Measurements from ENCODE around the gene TIPIN.
"Not testable (repeated sequence)": the region's sequence is repeated elsewhere in the genome, so short reads cannot be mapped to it uniquely, and the experiment has no call there.

TIPIN gene

DNA sequence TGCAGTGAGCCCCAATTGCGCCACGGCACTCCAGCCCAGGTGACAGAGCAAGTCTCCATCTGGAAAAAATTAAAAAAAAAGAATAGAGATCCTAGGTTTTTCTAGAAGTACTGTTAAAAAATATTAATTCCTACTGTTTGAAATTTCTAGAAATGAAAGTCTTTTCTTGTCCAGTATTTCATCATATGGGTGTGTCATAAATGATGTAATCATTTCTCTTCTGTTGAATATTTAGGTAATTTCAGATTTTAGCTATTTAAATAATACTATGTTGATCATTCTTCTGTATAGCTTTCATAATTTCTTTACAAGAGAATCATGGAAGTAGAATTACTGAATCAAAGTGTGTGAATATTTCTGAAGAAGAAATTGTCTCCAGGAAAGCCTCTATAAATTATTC is 24.9 kb upstream of the TIPIN start:
- DNase-seq, result not testable (repeated sequence)

DNA sequence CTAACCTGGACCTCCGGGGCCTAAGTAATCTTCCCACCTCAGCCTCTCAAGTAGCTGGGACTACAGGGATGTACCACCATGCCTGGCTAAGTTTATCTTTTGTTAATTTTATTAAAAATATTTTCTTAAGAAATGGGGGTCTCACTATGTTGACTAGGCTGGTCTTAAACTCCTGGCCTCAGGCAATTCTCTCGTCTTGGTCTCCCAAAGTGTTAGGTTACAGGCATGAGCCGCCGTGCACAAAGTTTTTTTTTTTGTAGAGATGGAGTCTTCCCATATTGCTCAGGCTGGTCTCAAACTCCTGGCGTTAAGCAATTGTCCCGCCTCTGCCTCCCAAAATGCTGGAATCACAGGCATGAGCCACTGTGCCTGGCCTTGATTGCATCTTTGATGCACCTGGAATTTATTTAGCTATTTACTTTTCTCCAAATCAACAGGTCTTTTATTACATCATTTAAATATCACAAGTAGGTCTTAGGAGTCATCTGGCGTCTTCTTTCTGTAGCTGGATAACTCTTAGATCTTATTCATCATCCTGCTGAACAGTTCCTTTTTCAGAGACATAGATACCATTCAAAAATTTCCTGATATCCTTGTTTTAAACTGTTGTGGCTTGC is 22.4 kb upstream of the TIPIN start:
- DNase-seq, result no peak

DNA sequence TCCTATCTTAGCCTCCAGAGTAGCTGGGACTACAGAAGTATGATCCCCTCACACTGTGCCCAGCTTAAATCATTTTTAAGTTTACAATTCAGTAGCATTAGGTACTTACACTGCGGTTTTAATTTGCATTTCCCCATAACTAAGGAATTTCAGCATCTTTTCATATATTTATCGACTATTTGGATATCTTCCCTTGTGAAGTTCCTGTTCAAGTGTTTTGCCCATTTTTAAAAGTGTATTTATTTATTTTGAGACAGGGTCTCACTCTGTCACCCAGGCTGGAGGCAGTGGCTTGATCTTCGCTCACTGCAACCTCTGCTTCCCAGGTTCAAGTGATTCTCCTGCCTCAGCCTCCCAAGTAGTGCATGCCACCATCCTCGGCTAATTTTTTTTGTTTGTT is 17.7 kb upstream of the TIPIN start:
- DNase-seq, result no peak

DNA sequence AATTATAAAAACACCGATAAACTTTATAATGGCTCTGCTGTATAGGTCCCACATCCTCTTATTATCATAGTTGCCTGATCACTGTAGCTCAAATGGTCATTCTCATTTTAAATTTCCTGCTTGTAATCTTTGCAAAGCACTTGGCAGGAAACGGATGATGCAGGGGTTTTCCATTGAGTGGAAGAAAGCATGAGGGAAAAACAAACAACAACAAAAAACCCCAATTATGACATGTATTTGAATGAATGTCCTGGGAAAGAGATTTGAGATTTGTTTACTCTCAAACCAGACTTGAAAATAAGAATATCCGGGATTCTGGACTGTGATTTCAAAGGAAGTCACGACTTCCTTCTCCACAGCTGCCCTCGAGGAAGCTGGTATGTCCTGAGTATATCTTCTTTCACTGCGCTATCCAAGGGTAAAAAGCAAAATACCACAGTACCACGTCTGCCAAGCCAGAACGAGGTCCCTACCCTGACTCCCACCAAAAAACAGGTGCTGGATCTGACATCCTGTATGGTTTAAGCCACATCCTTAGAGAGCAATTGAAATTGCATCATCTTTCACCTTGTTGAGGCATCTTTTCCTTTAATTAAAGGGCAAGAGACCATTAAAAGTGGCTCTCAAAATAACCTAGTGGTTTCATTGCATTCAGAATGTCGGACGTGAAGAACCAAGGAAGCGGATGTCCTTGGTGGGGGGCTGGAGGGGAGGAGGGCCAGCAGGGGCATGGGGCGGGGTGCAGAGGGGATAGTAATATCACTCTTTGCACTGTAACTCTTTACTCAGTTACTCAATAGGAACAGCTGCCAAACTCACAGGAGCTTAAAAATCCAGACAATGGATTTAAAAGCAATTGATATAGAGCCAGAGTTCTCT is 13.5 kb upstream of the TIPIN start:
- DNase-seq, result no peak

DNA sequence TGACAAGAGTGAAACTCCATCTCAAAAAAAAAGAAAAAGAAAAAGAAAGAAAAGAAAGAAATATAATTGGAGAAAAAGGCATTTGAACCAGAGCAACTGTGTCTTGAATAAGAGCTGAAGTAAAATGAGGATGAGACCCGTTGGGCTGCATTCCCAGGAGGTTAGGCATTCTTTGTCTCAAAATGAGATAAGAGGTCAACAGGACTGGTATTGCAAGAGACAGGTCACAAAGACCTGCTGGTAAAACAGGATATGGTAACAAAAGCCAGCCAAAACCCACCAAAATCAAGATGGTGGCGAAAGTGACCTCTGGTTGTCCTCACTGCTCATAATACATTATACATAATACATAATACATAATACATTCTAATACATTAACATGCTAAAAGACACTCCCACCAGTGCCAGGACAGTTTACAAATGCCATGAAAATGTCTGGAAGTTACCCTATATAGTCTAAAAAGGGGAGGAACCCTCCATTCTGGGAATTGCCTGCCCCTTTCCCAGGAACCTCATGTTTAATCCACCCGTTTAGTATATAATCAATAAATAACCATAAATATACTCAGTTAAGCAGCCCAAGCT is 8.6 kb upstream of the TIPIN start:
- DNase-seq, result no peak

DNA sequence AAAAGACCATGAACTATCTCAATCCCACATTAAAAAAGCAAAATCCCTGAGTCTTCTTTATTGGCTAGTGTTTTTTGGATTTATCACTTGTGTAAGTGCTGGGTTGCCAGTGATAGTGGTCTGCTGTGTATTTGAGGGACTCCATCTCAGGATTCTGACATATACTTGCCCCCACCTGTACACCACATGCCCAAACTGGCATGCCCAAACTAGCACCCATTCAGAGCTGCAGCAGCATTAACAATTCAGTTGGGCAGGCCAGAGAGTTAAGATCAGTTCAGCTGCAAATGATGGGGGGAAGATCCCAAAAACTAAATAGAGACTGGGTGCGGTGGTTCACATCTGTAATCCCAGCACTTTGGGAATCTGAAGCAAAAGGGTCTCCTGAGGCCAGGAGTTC is 6.3 kb upstream of the TIPIN start:
- DNase-seq, result no peak

DNA sequence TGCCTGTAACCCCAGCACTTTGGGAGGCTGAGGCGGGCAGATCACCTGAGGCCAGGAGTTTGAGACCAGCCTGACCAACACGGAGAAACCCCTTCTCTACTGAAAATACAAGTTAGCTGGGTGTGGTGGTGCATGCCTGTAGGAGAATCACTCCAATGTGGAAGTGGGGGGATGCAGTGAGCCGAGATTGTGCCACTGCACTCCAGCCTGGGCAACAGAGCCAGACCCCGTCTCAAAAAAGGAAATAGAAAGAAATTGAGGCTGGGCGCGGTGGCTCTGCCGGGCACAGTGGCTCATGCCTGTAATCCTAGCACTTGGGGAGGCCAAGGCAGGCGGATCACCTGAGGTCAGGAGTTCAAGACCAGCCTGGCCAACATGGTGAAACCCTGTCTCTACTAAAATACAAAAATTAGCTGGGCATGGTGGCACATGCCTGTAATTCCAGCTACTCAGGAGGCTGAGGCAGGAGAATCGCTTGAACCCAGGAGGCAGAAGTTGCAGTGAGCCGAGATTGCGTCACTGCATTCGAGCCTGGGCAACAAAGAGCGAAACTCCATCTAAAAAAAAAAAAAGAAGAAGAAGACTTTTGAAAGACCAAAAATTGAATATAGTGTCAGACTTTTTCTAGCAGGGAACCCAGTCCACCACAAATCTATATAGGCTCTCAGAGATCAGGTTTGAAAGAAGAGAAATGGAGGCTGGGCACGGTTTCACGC is 5.4 kb upstream of the TIPIN start:
- not testable (repeated sequence) for DNase-seq

DNA sequence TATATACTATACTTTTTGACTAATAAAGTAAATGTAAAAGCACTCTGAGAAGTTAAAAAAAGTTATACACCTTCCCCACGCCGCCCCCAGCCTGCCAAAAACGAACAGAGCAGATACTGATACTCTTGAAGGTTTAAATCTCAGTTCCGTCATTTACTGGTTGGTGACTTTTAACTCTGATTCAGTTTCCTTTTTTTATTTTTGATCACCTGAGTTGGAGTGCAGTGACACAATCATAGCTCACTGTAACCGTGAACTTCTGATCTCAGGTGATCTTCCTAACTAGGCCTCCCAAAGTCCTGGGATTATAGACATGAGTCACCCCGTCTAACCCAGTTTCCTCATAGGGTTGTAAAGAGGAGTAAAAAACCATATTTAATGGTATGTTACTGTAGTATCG is 3.3 kb upstream of the TIPIN start:
- DNase-seq, result no peak

DNA sequence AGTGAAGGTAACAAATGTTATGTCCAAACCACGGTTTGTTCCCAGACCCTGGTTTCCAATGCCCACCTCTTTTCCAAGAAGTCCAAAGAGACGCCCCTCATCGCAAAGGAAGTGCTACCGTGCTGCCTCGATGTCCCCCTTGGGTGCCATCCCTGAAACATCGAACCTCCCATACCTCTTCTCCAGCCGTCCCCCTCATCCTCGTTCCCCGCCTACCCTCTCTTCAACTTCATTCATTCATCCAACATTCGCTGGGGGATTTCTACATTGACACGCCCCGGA is 467 bp downstream of the TIPIN start:
- DNase-seq, result no peak

DNA sequence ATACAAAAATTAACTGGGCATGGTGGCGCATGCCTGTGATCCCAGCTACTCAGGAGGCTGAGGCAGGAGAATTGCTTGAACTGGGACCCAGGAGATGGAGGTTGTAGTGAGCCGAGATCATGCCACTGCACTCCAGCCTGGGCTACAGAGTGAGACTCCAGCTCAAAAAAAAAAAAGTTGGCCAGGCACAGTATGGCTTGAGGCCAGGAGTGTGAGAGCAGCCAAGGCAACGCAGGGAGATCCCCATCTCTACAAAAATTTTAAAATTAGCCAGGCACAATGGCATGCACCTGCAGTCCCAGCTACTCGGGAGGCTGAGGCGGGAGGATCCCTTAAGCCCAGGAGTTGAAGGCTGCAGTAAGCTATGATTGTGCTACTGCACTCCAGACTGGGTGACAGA is 8.0 kb downstream of the TIPIN start:
- not testable (repeated sequence) for DNase-seq

DNA sequence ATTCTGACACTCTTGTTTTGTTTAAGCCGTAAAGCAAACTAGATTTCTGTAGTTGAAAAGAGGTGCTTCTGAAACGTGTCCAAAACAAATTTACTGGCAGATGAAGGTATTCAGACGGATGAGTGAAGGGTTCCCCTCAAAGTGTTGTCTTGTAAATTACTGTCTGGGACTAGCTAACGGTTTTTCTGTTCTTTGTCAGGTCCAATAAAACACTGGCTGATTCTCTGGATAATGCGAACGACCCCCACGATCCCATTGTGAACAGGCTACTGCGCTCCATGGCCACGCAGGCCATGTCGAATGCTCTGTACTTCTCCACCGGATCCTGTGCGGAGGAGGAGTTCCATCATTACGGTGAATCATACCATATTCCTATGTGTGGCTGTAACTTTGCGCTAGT is 27.7 kb downstream of the TIPIN start:
- no peak for DNase-seq

DNA sequence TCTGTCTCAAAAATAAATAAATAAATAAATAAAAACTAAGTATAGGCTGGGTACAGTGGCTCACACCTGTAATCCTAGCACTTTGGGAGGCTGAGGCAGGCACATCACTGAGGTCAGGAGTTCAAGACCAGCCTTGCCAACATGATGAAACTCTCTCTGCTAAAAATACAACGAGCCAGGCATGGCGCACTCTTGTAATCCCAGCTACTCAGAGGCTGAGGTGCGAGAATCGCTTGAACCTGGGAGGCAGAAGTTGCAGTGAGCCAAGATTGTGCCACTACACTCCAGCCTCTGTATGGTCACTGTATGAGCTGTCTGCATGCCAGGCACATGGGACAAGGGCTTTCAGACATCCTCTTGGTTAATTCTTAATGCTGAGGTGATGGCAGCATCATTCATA is 28.7 kb downstream of the TIPIN start:
- DNase-seq, result no peak

DNA sequence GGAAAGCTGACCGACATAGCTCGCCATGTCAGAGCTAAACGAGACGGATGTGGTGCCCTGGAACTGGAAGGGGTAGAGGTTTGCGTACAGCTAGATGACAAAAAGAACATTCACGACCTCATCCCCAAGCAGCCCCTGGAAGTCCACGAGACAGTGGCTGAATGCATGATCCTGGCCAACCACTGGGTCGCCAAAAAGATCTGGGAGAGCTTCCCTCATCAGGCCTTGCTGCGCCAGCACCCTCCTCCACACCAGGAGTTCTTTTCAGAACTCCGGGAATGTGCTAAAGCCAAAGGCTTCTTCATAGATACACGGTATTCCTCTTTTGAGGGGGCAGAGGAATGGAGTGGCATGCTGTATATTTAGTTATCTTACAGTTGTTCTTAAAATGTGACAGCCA is 30.4 kb downstream of the TIPIN start:
- DNase-seq, result no peak

DNA sequence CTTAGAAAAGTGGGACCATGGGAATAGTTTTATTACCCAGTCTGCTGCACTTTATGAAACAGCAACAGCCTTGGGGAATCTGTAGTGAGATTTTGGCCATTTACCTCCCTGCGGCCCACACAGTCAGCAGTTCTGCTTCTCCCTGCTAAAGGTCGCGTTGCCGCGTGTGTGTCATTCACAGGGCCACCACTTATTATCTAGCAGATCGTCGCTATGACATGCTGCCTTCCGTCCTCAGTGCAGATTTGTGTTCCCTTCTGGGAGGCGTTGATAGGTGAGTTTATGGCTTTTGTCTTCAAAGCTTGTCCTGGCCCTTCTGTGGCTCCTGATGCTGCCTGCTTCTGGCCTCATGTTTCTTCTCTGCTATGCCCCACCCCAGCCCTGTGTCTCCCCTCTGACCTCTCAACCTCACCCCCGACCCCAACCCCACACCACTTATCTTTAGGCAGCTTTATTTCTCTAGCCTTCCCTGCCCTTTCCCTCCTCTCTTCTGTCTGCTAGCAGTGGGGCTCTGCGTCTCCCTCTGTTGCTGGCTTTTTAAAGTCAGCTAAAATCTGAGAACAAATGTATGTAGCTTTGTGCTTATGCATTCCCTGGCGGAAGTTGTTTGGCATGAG is 33.1 kb downstream of the TIPIN start:
- DNase-seq, result no peak

DNA sequence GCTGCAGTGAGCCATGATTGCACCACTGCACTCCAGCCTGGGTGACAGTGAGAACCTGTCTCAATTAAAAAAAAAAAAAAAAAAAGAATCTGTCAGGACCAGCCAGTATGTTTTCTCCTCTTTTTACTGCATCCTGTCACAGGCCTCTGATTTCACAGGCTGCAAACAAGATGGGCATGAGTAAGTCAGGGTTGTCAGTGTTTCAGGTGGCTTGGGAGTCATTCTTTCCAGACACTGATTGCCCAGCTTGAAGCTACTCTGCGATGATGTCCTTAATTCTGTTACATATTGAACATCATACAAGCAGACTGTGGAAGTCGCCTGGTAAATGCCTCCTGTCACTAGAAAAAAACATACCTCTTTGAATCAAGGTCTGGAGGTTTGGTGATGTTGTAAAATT is 44.3 kb downstream of the TIPIN start:
- DNase-seq, result no peak

DNA sequence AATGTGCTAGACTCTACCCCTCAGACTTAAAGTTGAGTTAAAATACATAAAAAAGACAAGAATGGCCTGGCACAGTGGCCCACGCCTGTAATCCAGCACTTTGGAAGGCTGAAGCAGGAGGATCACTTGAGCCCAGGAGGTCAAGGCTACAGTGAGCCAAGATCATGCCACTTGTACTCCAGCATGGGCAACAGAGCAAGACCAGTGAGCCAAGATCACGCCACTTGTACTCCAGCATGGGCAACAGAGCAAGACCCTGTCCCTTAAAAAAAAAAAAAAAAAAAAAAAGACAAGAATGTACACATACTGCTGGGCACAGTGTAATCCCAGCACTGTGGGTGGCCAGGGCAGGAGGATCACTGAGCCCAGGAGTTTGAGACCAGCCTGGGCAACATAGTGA is 45.7 kb downstream of the TIPIN start:
- no peak for DNase-seq

DNA sequence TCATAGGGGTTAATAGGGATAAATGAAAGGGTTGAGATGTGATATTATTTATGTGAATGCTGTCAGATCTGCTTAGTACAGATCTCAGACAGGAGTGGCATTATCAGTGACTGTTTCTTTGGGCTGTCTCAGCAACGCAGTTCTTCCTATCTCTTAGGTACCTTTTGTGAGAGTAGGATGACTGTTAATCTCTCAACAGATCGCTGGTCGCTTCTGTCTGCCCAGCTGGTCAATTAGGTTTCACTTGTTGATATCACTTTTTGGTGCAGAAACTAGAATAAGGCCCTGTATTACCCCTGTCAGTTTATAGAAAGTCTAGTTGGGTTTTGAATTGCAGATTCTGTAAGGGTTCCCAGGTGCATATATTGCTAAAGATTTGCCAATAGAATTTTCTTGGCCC is 46.7 kb downstream of the TIPIN start:
- DNase-seq, result no peak

DNA sequence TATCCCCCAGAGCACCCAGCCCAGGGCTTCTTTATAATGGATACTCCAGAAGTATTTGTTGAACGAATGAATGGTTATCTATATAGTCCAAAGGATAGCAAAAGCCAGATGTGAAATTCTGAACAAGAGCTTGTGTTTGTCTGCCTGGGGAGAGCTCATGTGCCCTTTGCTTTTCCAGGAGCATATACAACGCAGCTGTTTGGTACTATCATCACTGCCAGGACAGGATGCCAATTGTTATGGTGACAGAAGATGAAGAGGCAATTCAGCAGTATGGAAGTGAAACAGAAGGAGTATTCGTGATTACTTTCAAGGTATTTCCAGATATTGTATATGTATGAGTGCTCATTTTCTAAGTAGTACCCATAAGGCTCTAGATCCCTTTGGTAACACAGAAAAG is 48.0 kb downstream of the TIPIN start:
- DNase-seq, result no peak

DNA sequence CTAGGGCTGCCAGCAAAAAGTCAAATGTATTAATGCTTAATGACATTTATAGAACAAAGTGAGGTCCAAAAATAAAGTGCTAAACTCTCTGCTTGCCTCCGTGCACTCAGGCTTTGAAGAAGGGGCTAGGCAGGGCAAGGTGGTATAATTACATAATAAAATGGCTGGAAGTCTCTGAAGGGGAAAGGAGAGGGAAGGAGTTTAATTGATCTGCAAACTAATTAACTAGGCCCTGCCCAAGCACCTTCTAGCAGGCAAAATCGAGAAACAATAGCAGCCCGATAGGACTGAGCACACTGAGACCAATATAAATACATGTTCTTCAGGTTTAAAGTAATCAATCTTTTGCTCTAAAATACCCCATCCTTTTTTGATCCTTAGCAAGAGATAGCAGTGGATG is 50.1 kb downstream of the TIPIN start:
- DNase-seq, result no peak

DNA sequence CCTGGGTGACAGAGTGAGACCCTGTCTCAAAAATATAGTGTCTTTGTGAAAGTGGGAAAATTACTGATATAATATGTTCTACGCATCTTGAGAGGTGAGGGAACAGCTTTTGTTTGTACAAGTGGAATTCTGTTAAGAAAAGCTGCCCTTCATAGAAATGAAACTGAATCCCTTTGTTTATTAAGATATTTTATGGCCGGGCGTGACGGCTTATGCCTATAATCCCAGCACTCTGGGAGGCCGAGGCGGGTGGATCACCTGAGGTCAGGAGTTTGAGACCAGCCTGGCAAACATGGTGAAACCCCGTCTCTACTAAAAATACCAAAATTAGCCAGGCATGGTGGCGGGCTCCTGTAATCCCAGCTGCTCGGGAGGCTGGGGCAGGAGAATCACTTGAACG is 52.1 kb downstream of the TIPIN start:
- not testable (repeated sequence) for DNase-seq

DNA sequence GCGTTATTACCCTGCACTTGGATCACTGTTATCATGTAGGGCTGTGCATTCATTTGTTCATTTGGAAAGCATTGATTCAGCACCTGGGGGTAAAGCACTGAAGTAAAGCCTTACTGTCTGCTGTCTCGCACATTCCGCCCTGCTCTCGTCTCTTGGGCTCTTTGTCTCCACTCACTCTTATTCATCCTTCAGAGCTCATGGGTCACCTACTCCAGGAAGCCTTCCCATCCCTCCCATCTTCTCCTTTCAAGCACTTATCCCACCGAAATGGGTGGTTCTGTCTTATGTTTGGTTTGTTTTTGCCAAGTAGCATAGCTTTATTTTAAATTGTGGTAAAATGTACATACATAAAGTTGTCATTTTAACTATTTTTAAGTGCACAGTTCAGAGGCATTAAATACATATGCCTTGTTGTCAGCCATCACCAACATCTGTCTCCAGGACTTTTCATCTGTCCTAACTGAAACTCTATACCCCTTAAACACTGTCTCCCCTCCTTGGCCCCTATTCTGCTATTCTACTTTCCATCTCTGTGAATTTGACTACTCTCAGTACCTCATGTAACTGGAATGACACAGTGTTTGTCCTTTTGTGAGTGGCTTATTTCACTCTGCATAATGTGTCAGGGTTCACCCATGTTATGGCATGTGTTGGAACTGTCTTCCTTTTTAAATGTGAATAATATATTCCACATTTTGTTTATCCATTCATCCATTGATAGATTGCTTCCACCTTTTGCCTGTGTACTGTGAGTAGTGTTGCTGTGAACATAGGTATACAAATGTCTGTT is 53.8 kb downstream of the TIPIN start:
- DNase-seq, result no peak

DNA sequence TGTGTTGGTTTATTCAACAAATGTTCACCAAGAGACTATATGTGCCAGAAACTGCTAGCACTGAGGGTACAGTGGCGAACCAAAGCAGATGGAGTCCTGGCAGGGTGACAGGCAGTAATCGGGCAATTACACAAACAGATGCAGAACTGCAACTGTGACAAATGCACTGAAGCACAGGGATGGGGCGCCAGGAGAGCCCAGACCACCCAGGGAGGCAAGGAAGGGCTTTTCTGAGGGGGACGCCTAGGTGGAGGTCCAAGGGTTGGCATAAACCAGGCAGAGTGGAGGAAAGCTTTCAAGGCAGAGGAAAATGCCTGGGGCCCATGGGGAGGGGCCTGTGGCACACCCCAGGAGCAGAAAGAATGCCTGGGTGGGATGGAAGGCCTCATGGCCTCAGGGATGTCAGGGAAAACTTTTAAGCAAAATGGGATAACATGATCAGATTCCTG is 57.7 kb downstream of the TIPIN start:
- DNase-seq, result no peak

DNA sequence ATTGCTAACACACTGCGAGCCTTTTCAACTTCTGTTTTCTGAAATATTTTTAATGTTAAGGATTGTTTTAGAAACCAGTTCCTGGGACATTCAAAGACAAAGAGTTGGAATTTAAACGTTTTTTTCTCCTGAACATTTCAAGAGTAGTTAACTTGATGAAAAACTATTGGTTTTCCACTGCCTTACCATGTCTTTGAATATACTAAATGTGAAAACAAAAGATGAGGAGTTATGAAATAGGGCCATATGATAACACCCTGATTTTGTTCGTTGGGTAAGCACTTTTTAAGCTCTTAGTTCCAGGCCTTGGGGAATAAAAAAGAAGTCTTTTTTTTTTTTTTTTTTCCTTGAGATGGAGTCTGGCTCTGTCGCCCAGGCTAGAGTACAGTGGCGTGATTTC is 60.3 kb downstream of the TIPIN start:
- DNase-seq, result no peak

Measured in activated CD4-positive, alpha-beta T cell treated with anti-CD3 and anti-CD28 coated beads, Interleukin-2, amount 50 U/mL, for 1 hour (primary cell).